Esophagus muscularis mucosa (tissue), 3 donors: Measurements from ENCODE around the gene NEFH.

Experiments
- POLR2A ChIP-seq: fragments of 450-650 bp; IDR thresholded peaks from one replicate; pipeline ENCODE4 v1.6.1; 2017; ENCODE audit warnings: antibody characterized with exemption, moderate library complexity, mild to moderate bottlenecking, low read depth
- TF ChIP-seq, protein P1 (sequence below), 3 experiments: fragments of 200-600 bp in 2 of 3; fragments of 450-650 bp in 1 of 3; sonication (generic) in 2 of 3; IDR thresholded peaks; one replicate each; pipeline ENCODE4 v1.5.1; 2017 to 2019; ENCODE audit warnings: antibody characterized with exemption in 3 of 3, mild to moderate bottlenecking in 2 of 3, moderate library complexity in 1 of 3

DNA sequence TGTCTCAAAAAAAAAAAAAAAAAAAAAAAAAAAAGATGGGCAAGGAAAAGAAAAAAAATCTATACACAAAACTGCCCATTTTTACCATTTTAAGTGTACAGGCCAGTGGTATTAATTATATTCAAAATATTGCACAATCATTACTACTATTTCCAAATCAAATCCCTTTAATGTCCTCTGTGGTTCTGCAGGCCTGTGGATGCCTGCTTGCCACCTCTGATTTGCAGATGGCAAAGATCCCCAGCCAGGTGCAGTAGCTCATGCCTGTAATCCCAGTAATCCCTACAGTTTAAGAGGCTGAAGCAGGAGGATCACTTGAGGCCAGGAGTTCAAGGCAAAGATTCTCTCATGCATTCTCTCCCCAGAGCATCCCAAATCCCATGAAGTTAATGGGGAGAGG, 21.5 kb upstream of the NEFH start:
- no peak for TF ChIP-seq POLR2A
- TF ChIP-seq, protein P1, sequence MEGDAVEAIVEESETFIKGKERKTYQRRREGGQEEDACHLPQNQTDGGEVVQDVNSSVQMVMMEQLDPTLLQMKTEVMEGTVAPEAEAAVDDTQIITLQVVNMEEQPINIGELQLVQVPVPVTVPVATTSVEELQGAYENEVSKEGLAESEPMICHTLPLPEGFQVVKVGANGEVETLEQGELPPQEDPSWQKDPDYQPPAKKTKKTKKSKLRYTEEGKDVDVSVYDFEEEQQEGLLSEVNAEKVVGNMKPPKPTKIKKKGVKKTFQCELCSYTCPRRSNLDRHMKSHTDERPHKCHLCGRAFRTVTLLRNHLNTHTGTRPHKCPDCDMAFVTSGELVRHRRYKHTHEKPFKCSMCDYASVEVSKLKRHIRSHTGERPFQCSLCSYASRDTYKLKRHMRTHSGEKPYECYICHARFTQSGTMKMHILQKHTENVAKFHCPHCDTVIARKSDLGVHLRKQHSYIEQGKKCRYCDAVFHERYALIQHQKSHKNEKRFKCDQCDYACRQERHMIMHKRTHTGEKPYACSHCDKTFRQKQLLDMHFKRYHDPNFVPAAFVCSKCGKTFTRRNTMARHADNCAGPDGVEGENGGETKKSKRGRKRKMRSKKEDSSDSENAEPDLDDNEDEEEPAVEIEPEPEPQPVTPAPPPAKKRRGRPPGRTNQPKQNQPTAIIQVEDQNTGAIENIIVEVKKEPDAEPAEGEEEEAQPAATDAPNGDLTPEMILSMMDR (IDR thresholded peaks at IDR 0.05) = no peak
